HG03439 (cell line): ENCODE measurements around the gene TSSK3.
"Not testable (repeated sequence)": the region's sequence is repeated elsewhere in the genome, so short reads cannot be mapped to it uniquely, and the experiment has no call there.

Experiments used
- ATAC-seq: cut with Tn5 transposase; IDR thresholded peaks from one replicate; pipeline ENCODE4 v1.9.1; 2021; ENCODE audit warnings: mild to moderate bottlenecking, moderate library complexity; ENCODE audit not compliant: unreplicated experiment

TSSK3 gene

DNA sequence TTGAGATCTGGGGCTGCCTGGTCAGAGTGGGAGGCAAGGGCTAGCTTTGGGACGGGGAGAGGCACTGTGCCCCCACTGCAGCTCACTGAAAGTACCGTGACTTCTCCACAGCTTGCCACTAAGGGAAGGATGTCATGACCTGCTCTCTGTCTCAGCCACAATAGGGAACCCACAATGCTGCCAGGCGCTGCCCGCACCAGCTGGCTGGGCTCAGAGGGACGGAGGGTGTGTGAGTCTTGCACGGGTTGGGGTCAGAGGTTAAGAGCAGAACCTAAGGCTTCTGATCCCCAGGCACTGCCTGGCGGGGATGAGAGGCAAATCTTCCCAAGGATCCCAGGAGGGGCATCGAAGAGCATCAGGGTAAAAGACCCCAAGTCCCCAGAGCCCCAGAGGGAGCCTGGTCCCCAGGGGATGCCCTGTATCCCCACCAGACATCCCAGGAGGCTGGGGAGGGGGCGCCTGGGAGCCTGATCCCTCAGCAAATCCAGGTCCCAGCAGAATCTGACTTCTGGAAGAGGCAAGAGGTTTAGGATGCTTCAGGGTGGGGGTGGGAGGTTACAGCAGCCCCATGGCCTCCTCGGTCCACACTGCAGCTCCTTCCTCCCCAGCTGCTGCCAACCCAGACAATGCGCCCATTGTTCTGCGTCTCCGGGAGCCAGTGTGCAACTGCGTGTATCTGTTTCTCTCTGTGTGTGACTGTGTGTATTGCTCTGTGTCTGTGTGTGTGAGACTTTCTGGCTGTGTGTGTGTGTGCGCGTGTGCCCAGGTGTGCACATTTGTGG lies 24.3 kb upstream of the TSSK3 start:
- no peak for ATAC-seq

DNA sequence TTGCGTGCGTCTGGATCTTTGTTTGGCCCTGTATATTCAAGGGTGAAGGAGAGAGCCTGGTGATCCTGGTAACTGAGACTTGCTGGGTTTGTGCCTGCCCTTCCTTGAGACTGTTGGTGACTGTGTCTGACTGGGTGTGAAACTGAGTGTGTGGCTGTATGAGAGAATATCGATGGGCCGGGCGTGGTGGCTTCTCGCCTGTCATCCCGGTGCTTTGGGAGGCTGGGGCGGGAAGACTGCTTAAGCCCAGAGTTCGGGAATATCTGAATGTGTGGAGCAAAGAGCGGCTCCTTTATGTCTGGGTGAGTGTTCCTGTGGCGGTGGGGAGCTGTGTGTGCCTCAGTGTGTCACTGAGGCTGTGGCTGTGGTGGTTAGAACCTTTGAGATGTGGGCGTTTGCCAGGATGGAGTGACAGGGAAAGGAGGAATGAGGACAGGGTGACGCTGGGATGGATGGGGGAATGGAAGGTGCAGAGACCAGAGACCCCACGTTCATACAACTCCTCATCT lies 23.6 kb upstream of the TSSK3 start:
- ATAC-seq, result no peak

GRCh38 chr1:32339363-32339978 lies 22.9 kb upstream of the TSSK3 start:
- no peak for ATAC-seq

GRCh38 chr1:32341186-32341757 lies 21.1 kb upstream of the TSSK3 start:
- ATAC-seq, result no peak

GRCh38 chr1:32341971-32342370 lies 20.4 kb upstream of the TSSK3 start:
- no peak for ATAC-seq

- no peak for ATAC-seq
These were observed 19.6 kb upstream of the TSSK3 start for GRCh38 chr1:32342704-32343103.

DNA sequence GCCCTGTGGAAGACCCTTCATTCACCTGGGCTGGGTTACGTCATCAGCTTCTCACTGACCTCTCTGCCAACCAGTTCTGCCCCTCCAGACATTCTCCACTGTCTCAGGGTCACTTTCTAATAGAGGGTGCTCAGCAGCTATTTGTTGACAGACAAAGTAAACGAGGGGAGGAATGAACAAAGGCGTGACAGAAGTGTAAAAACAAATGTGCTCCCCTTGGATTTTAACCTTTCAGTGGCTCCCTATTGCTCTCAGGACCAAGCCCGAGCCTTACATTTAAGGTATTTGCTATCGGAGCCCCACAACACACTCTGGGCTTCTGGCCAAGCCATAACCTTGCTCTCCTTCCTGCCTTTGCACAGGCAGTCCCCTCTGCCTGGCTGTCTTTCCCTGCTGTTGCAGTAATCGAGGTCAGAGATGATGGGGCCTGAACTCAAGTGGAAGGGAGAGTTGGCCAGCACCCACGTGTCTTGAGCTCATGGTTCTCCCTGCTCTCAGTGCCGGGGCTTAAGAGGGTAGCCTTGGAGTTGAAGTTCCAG lies 17.0 kb upstream of the TSSK3 start:
- ATAC-seq, result no peak

- no peak for ATAC-seq
These were observed 15.7 kb upstream of the TSSK3 start for GRCh38 chr1:32346532-32347157.

DNA sequence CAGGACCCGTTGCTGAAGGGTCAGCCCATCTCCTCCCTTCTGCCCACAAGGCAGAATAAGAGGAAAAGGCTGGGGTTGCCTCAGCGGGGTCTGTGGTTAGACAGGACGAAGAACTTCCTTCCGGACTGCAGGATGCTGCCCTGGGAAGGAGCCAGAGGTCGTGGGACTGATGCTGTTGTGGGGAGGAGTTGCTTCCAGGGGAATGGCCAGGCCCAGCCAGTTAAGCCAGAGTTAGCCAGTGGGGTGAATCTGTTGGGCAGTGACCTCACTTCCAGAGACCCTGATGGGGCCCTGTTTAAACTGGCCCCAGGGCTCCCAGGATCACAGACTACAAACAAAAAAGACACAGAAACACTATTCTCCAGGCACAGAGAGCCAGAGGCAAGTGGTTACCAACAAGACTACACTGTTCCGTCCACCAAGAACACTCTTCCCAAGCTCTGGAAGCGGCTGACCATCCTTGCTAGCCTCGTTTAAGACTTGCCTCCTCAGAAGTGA lies 13.1 kb upstream of the TSSK3 start:
- ATAC-seq, result no peak

DNA sequence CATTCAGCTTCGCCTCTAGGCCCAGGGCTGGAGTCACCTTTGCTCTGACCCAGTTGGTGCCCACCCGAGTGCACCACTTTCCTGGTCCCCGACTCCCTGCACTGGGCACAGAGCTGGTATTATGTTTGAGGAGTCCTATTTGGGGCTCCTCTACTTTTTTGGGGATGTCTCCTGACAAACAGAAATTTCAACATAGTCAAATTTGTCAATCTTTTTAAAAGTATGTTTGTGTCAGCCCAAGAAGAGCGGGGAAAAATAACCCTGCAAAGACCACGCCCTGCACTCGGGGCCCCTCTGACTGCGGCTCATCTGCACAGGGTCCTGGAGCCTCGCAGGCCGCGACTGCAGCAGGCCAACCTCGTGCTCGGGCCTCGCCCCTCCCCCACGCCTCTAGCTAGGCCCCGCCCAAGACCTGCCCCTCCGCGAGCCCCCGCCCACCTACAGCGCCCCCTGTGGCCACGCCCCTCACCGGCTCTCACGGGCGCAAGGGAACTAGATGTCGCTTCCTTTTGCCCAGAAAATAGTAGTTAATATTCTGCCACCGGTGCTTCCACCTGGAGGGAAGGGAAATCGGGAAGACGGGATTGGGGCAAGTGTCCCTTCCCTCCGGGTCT lies 11.4 kb upstream of the TSSK3 start:
- peak; percentile 45 for ATAC-seq

GRCh38 chr1:32351399-32352238 lies 10.7 kb upstream of the TSSK3 start:
- ATAC-seq, result peak; percentile 71

DNA sequence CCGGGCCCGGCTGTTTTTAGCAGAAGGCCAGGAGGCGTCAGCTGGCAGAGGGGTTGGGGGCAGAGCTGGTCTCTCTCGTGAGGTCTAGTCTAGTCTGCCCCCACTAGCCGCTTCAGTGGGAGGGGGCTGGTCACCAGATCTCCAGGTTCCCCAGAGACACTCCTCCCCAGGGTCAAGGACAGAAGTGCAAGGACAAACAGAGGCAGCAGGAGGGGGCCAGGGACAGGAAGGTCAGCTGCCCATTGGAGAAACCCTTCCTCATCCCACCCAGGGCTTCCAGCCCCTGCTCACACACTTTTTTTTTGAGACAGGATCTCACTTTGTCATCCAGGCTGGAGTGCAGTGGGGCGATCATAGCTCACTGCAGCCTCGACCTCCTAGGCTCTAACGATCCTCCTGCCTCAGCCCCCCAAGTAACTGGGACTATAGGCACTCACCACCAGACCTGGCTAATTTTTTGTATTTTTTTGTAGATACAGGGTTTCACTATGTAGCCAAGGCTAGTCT lies 10.0 kb upstream of the TSSK3 start:
- no peak for ATAC-seq

DNA sequence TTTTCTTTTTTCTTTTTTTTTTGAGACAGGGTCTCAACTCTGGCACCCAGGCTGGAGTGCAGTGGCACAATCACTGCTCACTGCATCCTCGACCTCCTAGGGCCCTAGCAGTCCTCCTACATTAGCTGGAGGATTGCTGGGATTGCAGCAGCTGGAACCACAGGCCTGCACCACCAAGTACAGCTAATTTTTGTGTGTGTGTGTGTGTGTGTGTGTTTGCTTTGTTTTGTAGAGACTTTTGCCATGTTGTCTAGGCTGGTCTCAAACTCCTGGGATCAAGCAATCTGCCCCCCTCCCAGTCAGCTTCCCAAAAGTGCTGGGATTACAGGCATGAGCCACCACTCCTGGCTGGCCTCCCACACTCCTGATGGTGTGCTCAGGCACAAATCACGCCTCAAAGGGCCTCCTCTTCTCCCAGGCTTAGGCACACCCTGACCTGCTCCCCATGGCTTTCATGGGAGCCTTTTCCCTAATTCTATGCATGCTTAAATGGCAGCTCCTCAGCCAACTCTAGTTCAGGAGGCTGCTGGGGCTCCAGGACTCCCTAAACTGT lies 9.4 kb upstream of the TSSK3 start:
- ATAC-seq, result no peak

DNA sequence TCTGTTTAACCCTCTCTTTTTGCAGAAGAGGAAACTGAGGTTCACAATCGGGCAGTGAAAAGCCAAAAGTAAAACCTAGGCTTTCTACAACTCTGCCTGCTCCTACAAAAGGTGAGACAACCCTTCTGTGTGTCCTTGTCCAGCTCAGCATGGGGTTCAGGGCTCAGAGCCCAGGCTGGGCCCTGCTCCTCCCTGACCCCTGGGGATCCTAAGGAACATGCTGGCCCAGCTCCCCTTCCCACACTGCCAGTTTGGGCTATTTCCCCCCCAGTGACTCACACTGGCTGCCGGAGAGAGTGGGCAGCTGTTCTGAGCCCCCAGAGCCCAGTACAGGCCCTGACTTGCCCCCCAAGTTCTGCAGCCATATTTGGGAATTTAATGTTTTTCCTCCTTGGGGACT lies 8.9 kb upstream of the TSSK3 start:
- ATAC-seq, result no peak

- ATAC-seq, result no peak
These were observed 8.3 kb upstream of the TSSK3 start for GRCh38 chr1:32353886-32354570.

DNA sequence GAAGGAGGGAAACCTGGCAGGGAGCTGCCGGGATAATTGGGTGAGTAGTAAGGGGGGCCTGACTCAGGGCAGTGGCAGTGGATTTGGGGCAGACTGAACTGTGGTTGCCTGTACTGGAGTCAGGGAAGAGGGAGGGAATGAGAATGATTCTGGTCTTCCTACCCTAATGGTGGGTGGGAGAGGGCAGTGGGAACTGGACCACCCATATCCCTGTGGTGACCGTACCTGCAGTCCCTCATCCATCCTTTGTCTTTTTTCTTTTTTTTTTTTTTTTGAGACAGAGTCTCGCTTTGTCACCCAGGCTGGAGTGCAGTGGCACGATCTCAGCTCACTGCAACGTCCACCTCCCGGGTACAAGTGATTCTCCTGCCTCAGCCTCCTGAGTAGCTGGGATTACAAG lies 6.6 kb upstream of the TSSK3 start:
- not testable (repeated sequence) for ATAC-seq

DNA sequence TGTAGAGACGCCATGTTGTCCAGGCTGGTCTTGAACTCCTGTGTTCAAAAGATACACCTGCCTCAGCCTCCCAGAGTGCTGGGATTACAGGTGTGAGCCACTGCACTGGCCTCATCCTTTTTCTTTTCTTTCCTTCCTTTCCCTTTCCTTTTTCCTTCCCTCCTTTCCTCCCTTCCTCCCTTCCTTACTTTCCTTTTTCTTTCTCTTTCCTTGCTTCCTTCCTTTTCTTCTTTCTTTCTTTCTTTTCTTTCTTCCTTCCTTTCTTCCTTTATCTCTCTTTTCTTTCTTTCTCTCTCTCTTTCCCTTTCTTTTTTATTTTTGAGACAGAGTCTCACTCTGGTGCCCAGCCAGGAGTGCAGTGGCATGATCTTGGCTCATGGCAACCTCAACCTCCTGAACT lies 5.9 kb upstream of the TSSK3 start:
- no peak for ATAC-seq

- ATAC-seq, result no peak
These were observed 4.7 kb upstream of the TSSK3 start for GRCh38 chr1:32357614-32358013.

GRCh38 chr1:32358435-32358834 lies 3.9 kb upstream of the TSSK3 start:
- no peak for ATAC-seq
